HL-60 (cell line): Measurements from ENCODE around the gene SLC29A2.

Source experiments
- CTCF ChIP-seq: IDR thresholded peaks from one replicate; pipeline ENCODE4 v1.5.1; 2011; ENCODE audit warnings: low read length, control low read depth, inconsistent platforms; ENCODE audit not compliant: insufficient read depth
- REST ChIP-seq: IDR thresholded peaks from 2 replicates; pipeline ENCODE4 v1.6.1; 2012; ENCODE audit warnings: low read depth; ENCODE audit not compliant: insufficient replicate concordance

- TF ChIP-seq CTCF (peak; percentile 83), REST (no peak)
Observed at GRCh38 chr11:66363805-66364535, 7.6 kb downstream of the SLC29A2 start.
